Coronary artery (tissue), 2 donors: ENCODE data around the gene NRDE2.
"Not testable (repeated sequence)": the region's sequence is repeated elsewhere in the genome, so short reads cannot be mapped to it uniquely, and the experiment has no call there.

Experiments
- DNase-seq: peaks from one replicate; pipeline ENCODE4 v3.0.0-alpha.2; 2017; ENCODE audit warnings: low spot score
- H3K27ac ChIP-seq, 2 donors: fragments of 200-600 bp; sonication (generic); one replicate each; pipeline ENCODE4 v1.5.1; 2016 to 2019
- H3K4me3 ChIP-seq: fragments of 200-600 bp; sonication (generic); 2 replicates; pipeline ENCODE4 v1.5.1; 2016; ENCODE audit warnings: mild to moderate bottlenecking, moderate library complexity
- TF ChIP-seq, protein P1 (sequence below): fragments of 200-600 bp; sonication (generic); IDR thresholded peaks from one replicate; pipeline ENCODE4 v1.5.1; 2019; ENCODE audit warnings: antibody characterized with exemption

The NRDE2 gene

DNA sequence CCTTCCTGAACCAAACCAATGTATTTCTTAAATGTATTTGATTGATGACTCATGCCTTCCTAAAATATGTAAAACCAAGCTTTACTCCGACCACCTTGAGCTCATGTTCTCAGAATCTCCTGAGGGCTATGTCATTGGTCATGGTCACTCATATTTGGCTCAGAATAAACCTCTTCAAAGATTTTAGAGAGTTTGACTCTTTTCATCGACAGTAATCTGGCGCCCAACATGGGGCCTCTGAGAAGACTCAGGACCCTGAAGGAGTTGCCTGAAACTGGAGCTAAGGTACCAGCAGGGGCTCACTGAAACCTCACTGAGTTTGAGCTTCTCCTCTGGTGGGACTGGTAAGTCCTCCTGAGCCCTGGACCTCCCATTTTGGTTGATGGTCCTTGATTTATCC is 92.6 kb downstream of the NRDE2 start:
- no peak overlapping the region for H3K4me3 ChIP-seq
- TF ChIP-seq, protein P1, sequence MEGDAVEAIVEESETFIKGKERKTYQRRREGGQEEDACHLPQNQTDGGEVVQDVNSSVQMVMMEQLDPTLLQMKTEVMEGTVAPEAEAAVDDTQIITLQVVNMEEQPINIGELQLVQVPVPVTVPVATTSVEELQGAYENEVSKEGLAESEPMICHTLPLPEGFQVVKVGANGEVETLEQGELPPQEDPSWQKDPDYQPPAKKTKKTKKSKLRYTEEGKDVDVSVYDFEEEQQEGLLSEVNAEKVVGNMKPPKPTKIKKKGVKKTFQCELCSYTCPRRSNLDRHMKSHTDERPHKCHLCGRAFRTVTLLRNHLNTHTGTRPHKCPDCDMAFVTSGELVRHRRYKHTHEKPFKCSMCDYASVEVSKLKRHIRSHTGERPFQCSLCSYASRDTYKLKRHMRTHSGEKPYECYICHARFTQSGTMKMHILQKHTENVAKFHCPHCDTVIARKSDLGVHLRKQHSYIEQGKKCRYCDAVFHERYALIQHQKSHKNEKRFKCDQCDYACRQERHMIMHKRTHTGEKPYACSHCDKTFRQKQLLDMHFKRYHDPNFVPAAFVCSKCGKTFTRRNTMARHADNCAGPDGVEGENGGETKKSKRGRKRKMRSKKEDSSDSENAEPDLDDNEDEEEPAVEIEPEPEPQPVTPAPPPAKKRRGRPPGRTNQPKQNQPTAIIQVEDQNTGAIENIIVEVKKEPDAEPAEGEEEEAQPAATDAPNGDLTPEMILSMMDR, result no peak
- no peak for DNase-seq
- H3K27ac ChIP-seq, result no peak overlapping the region

DNA sequence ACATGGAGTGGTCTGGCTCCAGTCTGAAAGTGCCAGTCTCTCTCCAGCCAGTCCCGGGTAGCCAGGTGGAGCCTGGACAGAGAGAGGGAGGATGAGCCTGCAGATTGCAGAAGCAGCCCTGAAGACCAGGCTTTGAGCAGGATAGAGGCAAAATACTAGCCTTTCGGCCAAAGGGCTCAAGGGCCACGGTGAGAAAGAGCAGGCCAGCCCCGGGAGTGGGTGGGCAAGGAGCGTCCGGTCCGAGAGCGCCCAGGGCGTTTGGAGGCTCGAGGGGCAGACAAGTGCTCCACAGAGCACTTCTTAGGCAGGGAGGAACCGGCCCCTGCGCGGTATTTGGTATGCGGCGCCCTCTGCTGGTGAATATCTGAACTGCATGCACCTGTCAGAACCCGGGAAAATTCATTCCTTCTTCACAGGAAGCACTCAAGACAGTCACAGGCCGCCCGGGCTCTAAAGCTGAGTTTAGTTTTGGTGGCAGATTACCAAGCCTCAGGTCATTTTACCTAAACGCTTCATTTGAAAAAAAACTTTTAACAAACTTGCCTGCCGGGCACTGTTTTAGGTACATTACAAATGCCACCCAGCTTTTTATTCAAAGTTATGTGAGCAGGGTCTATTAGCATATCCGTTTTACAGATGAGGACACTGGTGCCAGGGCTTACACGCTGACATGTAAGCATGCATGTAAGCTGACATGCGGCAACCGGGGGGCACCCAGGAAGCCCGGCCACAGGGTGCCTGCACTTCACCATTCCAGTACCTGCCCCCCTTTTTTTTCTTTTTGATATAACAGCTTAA is 96.4 kb downstream of the NRDE2 start:
- Histone ChIP-seq H3K4me3 (no peak overlapping the region), H3K27ac (no peak overlapping the region)
- no peak for DNase-seq
- TF ChIP-seq, protein P1, result peak; percentile 48

DNA sequence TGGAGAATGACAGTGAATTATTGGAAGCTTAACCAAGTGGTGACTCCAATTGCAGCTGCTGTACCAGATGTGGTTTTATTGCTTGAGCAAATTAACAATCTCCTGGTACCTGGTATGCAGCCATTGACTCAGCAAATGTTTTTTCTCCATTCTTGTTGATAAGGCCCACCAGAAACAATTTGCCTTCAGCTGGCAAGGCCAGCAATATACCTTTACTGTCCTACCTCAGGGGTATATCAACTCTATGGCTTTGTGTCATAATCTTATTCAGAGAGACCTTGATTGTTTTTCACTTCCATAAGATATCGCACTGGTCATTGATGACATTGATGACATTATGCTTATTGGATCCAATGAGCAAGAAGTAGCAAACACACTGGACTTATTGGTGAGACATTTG is 101.8 kb downstream of the NRDE2 start:
- not testable (repeated sequence) for DNase-seq, H3K4me3 ChIP-seq, H3K27ac ChIP-seq

DNA sequence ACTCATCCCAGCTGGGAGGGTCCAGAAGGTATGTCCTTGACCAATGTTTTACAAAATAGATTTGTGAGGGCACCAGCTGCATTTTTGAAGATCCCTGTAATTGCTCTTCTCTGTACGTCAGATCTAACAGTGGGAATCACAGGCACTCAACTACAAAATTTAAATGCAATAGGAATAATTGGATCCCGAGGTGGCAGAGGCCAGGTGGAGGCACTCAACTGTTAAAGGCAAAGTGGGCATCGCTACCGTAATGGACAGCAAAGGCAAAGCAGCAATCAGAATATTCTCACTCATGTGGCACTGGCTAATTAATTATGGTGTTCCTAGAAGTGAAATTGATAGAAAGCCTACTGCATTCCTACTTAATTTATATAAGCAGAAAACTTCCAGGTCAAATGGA is 103.3 kb downstream of the NRDE2 start:
- TF ChIP-seq, protein P1, result no peak
- Histone ChIP-seq H3K27ac (no peak overlapping the region), H3K4me3 (no peak overlapping the region)
- DNase-seq, result no peak
